Left lobe of liver (tissue), 2 donors: ENCODE results near the gene MIA. TPM values are rescaled to one million over a fixed set of nuclear protein-coding genes. Genes with fewer than 3 reads are reported as not detected.
"Not testable (repeated sequence)": the region's sequence is repeated elsewhere in the genome, so short reads cannot be mapped to it uniquely, and the experiment has no call there.

Source experiments
- ATAC-seq: fragments of 200-7000 bp; cut with Tn5 transposase; one replicate; pipeline ENCODE4 v1.9.1; 2020; ENCODE audit warnings: mild to moderate bottlenecking, moderate library complexity
- DNase-seq: peaks from one replicate; pipeline ENCODE4 v3.0.0-alpha.2; 2020; ENCODE audit warnings: low spot score
- total RNA-seq: library from RNA; stranded (reverse); gene quantifications from one replicate; pipeline ENCODE4 v1.2.1, GENCODE V29; 2021
- donor health status: DM: no; HTN: no; CAD: no; lungs with moderate emphysema.
- donor health status: DM: no; HTN: yes; CAD: no.

MIA gene
- 0.43 TPM for total RNA-seq

DNA sequence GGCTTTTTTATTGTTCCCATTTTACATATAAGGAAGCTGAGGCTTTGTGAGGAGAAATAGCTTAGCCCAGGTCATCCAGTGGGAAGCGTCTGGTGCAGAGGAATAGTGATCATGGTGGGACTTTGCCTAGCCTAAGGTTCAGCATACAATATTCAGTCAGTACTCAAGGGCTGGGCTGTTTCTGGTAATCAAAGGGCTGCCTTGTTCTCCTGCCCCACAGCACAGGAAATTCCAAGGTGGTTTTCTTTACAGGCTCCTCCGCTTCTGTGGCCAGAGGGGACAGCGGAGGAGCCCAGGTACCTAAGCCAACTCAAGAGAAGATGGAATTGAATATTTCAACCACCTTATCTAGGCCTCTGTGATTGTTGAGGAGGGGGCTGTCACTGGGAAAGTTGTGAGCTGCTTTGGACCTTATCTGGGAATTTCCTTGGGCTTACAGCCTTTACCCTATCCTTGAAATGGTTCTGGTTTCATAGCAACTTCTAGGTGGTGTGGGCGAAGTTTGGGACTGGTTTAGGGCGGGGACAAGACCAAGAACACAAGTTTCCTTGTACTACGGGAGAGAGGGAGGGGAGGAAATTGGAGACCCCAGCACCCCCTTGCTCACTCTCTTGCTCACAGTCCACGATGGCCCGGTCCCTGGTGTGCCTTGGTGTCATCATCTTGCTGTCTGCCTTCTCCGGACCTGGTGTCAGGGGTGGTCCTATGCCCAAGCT, at the start of gene MIA:
Gene MIA (plus strand): TSS at position 606 of the 716 bp plus-strand sequence. CDS start 22 bp downstream, at position 628.
- DNase-seq, result no peak

GRCh38 chr19:40726279-40726678, 49.0 kb upstream of the MIA start:
- no peak for DNase-seq
- ATAC-seq, result no peak

More for the DNA sequence above, at the start of gene MIA:
- ATAC-seq, result no peak

- not testable (repeated sequence) for ATAC-seq
These were observed 45.3 kb upstream of the MIA start for GRCh38 chr19:40730065-40730464.

DNA sequence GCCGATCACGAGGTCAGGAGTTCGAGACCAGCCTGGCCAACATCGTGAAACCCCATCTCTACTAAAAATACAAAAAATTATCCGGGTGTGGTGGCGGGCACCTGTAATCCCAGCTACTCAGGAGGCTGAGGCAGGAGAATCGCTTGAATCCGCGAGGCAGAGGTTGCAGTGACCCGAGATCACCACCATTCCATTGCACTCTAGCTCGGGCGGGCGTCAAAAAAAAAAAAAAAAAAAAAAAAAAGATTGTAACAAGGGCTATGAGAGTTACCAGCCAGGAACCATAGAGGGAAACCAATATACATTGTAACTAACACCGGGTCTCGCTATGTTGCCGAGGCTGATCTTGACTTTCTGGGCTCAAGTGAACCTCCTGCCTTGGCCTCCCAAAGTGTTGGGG, 43.0 kb upstream of the MIA start:
- not testable (repeated sequence) for ATAC-seq, DNase-seq

More at GRCh38 chr19:40730065-40730464, 45.3 kb upstream of the MIA start:
- not testable (repeated sequence) for DNase-seq

DNA sequence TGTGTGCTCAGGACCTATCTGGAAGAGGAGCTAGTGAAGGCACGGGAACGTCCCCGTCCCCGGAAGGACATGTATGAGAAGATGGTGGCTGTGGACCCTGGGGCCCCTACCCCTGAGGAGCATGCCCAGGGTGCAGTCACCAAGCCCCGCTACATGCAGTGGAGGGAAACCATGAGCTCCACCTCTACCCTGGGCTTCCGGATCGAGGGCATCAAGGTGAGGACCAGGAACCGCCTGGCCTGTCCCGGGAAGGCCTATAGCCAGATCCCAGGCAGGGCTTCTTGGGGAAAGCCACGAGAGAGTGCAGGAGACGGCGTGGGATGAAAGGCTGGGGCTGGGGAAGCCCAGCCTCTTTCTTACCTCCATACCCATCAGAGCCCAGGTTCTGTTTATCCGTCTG, 42.2 kb upstream of the MIA start:
- DNase-seq (no peak), ATAC-seq (no peak)

GRCh38 chr19:40735013-40735771, 40.1 kb upstream of the MIA start:
- ATAC-seq, result no peak
- DNase-seq, result no peak

- DNase-seq (no peak), ATAC-seq (no peak)
These were observed 38.7 kb upstream of the MIA start for GRCh38 chr19:40736661-40737060.

DNA sequence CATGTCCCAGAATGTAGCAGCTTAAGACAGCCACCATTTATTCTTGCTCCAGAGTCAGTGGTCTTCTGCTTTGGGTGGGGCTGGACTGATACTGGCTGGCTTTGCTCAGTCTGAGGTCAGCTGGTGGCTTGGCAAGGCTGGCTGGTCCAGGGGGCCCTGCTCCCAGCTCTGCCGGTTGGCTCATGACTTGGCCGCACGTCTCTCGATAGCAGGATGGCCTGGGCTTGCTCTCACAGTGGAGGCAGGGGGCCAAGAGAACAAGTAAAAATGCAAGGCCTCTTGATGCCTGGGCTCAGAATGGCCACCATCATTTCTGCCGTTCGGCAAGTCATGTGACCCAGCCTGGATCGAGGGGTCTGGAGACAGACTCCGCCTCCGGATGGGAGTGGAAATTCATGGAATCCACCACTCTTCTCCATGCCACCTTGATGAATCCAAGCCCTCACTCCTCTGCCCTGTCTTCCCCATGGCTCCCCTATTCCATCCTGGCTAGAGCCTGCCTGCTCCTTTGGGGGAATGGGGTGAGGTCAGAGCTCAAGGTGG, 38.1 kb upstream of the MIA start:
- no peak for DNase-seq
- ATAC-seq, result no peak

- DNase-seq, result no peak
- no peak for ATAC-seq
These were observed 36.1 kb upstream of the MIA start for GRCh38 chr19:40739030-40739839.

DNA sequence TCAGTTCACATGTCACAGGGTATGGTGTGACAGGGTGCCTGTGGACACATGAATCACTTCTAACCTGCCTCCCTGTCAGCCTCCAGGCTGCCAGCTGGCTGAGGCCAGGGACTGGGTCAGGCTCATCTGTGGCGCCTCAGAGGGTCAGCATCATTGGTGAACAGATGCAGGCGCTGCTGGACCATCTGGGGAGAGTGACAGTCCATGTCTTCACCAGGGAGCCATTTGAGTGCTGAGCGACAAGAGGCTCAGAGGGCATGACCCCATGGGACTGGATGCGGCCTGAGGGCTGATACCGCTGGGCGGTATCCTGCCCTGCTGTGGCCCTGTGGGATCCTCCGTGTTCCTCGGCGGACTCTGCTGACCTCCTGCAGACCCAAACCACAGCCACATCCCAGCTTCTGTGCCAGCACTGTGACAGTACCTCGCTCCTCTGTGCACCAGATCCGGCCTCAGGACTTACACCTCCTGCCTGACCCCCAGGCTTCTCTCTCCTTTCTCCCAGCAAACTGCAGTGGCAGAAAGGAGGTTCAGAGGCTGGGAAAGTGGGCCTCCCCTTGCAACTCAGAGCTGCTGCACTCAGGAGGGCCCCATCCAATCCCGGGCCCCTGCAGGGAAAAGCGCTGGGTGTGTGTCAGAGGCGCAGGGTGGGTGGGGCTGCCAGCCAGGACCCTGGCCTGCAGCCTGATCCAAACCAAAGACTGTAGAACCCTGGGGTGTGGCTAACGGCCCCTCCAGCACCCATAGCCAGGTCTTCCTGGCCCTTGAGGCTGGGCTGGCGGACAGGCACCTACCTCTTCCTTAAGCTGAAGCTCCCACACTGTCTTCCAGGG, 35.2 kb upstream of the MIA start:
- ATAC-seq (no peak), DNase-seq (no peak)

GRCh38 chr19:40740747-40741146, 34.6 kb upstream of the MIA start:
- DNase-seq (no peak), ATAC-seq (no peak)

DNA sequence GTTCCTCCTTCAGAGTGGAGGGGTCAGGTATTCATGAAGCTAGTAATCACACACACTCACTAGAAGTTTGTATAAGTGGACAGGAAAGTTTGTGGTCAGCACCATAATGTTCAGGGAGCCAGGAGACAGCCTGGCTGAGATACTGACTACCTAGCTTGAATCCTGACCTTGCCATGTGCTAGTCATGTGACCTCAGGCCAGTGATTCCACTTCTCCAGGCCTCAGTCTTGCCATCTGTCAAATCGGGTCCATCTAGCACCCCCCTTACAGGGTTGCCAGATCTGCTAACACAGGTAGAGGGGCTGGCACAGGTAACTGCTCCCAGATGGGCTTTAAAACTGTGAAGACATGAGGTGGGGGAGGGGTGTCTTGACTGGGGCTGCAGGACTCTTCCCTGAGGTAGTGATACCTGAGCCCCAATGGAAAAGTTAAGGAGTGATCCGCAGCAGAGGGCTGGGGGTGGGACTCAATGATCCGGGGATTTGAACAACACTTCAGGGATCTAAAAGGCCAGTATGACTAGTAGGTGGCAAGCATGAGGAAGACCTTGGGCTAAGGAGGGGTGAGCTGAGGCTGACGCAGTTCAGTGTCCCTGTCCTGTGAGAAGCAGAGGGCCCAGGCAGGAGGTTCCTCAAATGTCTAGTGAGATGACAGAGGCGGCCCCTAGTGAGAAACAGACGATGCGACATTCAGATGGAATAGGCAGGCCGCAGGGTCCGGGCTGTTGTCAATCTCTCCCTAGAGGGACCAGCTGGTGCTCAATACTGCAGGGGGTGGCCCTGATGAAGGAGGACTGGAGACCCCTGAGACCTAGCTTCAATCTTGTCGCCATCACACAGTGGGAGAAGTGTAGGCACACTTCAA, 33.6 kb upstream of the MIA start:
- peak; percentile 7 for ATAC-seq
- DNase-seq, result no peak

DNA sequence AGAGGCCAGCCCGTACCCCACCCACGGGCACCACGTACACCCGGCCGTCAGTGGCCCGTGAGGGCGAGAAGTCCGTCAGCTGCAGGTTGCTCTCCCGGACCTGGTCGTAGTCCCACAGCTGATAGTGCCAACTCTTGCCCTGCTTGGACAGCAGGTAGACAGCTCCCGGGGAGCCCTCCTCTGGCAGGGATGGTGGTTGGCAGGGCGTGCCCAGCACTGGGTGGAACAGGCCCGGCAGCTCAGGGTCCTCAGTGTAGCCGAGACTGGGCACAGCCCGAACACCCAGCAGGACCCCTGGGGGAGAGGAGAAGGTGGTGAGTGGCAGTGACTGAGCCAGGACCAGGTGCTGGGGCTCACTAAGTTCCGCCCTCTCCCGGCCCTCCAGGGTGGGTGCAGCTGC, 32.8 kb upstream of the MIA start:
- peak; percentile 78 for DNase-seq

DNA sequence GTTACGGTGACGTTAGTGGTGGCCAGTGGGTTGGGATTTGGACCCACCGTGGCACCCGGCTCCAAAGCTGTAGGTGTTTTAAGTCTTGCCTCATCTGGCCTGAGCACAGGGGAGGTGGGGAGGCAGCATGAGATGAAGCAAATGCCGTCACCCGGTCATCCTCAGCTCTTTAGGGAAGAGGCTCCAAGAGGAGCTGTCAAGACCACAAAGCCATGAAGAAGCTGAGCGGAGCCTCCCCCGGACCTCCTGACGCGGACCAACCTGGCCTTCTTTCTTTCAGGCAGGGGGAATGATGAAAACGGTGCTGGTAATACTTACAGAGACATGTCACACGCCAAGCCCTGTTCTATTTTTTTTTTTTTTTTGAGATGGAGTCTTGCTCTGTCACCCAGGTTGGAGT, 32.4 kb upstream of the MIA start:
- ATAC-seq (no peak), DNase-seq (no peak)

More for the DNA sequence above, 32.8 kb upstream of the MIA start:
- peak; percentile 89 for ATAC-seq

DNA sequence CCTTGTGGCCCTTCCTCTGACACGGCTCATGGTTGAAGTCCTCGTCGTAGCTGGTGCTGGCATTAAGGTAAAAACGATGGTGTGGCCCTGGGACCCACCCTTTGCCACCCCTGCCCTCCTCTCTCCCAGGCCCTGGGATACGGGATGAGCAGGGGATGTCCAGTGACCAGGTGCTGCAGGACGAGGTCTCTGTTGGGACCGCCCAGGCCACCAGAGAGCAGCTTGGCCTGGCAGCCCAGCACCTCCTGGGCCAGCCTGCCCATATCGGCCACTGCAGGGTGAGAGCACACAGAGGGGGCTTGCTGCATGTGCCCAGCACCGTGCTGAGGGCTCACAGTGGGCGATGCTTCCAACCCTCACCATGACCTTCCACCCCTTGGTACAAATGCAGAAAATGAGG, 31.4 kb upstream of the MIA start:
- ATAC-seq (no peak), DNase-seq (no peak)

DNA sequence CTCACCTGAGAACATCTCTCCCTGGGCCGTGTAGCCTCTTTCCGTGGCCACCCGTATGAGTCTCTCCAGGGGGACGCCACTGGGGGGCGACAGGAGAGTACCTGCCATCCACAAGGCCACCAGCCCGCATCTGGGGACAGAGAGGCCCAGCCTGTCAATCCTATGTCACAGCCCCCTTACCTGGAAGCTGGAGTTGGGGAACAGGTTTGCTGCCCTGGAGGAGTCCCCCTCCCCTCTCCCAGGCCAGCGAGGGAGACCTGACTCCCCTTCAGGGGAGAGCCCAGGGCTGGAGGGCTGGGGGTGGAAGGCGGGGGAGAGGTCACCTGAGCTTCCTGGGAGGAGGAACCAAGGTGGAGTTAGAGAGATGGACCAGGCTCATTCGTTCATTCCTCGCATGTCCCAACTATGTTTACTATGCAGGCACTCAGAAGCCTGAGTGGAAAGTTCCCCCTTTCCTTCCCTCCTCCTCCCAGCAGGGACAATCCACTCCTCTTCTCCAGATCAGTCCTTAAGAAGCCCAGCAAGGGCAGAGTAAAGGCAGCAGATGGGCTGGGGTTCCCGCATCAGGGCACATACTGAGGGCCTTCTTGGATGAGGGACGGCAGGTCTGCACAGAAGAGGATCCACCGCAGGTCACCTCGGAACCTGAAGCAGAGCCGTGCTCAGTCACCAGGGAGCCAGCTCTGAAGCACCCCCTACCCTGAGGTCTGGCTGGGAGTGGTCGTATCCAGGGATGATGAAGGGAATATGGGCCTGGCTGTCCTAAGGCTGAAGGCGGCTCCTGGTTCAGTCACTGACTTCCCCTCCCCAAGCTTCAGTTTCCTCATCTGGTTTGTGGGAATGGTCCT, 30.5 kb upstream of the MIA start:
- no peak for DNase-seq

GRCh38 chr19:40745402-40745780, 29.9 kb upstream of the MIA start:
- no peak for ATAC-seq
- no peak for DNase-seq

More for the DNA sequence above, 30.5 kb upstream of the MIA start:
- ATAC-seq, result peak; percentile 9

GRCh38 chr19:40747536-40747935, 27.8 kb upstream of the MIA start:
- no peak for ATAC-seq

More at GRCh38 chr19:40747536-40747935, 27.8 kb upstream of the MIA start:
- DNase-seq, result no peak
